Endothelial cell of umbilical vein (primary cell): ENCODE measurements around the gene ZNF679. TPM values are rescaled to one million over a fixed set of nuclear protein-coding genes. Genes with fewer than 3 reads are reported as not detected.
"Not testable (repeated sequence)": the region's sequence is repeated elsewhere in the genome, so short reads cannot be mapped to it uniquely, and the experiment has no call there.

Experiments
- BruUV-seq: library from RNA; stranded (reverse); fragments of 400-500 nt; replicated peaks from 2 replicates; lab custom pipeline; 2021; lab: Mats Ljungman, UMichigan
- CTCF ChIA-PET: fragments of 300-600, 350-600 bp; sonication (Branson Sonifier 250); formaldehyde crosslinking; loops from one replicate; lab custom pipeline; 2021; ENCODE audit warnings: antibody characterized with exemption, inconsistent platforms; lab: Charles Lee
- POLR2A ChIA-PET: fragments of 300-600, 350-600 bp; sonication (Branson Sonifier 250); formaldehyde crosslinking; loops from one replicate; lab custom pipeline; 2021; ENCODE audit warnings: antibody characterized with exemption, inconsistent platforms; lab: Charles Lee
- DNase-seq: peaks from one replicate; pipeline ENCODE4 v3.0.0-alpha.2; 2011; ENCODE audit warnings: low read depth, low spot score
- FAIRE-seq: peaks from 2 replicates; lab custom pipeline; 2011; peaks lifted over from hg19 to GRCh38; lab: Jason Lieb, UNC
- H2AFZ ChIP-seq: 2 replicates; pipeline ENCODE4 v1.6.0; 2012; ENCODE audit warnings: low read depth, low read length, control low read depth, inconsistent platforms
- H3K27ac ChIP-seq: 2 replicates; pipeline ENCODE4 v1.5.1; 2011; ENCODE audit warnings: low read depth, mild to moderate bottlenecking, control low read depth, low read length, moderate library complexity; ENCODE audit not compliant: insufficient read depth
- H3K27me3 ChIP-seq, 2 experiments: 2 replicates each; pipeline versions ENCODE4 v1.6.0 to v1.6.1; 2011; ENCODE audit warnings: low read length in 2 of 2, mixed read lengths in 1 of 2; ENCODE audit not compliant: control insufficient read depth in 2 of 2, insufficient read depth in 2 of 2
- H3K36me3 ChIP-seq, 2 experiments: 2 replicates in 1 of 2; 3 replicates in 1 of 2; pipeline ENCODE4 v1.5.1; 2011; ENCODE audit warnings: low read length in 2 of 2, mild to moderate bottlenecking in 1 of 2, moderate library complexity in 1 of 2; ENCODE audit not compliant: control insufficient read depth in 2 of 2, insufficient read depth in 2 of 2; ENCODE audit errors: extremely low read depth in 1 of 2
- H3K4me1 ChIP-seq: 3 replicates; pipeline ENCODE4 v1.5.1; 2011; ENCODE audit warnings: mild to moderate bottlenecking, low read length; ENCODE audit not compliant: control insufficient read depth, insufficient read depth; ENCODE audit errors: extremely low read depth
- H3K4me2 ChIP-seq: 2 replicates; pipeline ENCODE4 v1.6.1; 2011; ENCODE audit warnings: low read length, control low read depth, mixed read lengths; ENCODE audit not compliant: insufficient read depth
- H3K4me3 ChIP-seq, 3 experiments: fragments of 200-600 bp in 1 of 3; sonication (generic), shearing (Covaris generic) in 1 of 3; replicated peaks in 1 of 3; 2 replicates each; pipeline ENCODE4 v1.5.1; 2011 to 2016; ENCODE audit warnings: control low read depth in 3 of 3, low read length in 3 of 3, mild to moderate bottlenecking in 2 of 3, inconsistent platforms in 1 of 3, low read depth in 1 of 3, moderate library complexity in 1 of 3; ENCODE audit not compliant: insufficient read depth in 1 of 3
- H3K79me2 ChIP-seq: 2 replicates; pipeline ENCODE4 v1.6.0; 2012; ENCODE audit warnings: low read length, inconsistent platforms; ENCODE audit not compliant: control insufficient read depth, insufficient read depth
- H3K9ac ChIP-seq: replicated peaks from 2 replicates; pipeline ENCODE3; 2011; ENCODE audit warnings: low read length, control low read depth; ENCODE audit not compliant: insufficient read depth; ENCODE audit errors: extremely low read depth
- H3K9me1 ChIP-seq: replicated peaks from 3 replicates; pipeline ENCODE4 v1.6.0; 2011; ENCODE audit warnings: mild to moderate bottlenecking, low read length; ENCODE audit not compliant: control insufficient read depth, insufficient read depth; ENCODE audit errors: extremely low read depth
- H3K9me3 ChIP-seq: replicated peaks from 2 replicates; pipeline ENCODE4 v1.5.1; 2012; ENCODE audit warnings: low read length, inconsistent platforms; ENCODE audit not compliant: control insufficient read depth, insufficient read depth
- H4K20me1 ChIP-seq: replicated peaks from 2 replicates; pipeline ENCODE3; 2011; ENCODE audit warnings: mild to moderate bottlenecking, low read length; ENCODE audit not compliant: control insufficient read depth, insufficient read depth; ENCODE audit errors: extremely low read depth
- EZH2 ChIP-seq: IDR thresholded peaks from 2 replicates; pipeline ENCODE4 v1.6.1; 2012; ENCODE audit warnings: borderline replicate concordance, low read depth, mild to moderate bottlenecking, moderate library complexity, low read length, inconsistent platforms; ENCODE audit not compliant: severe bottlenecking
- FOS ChIP-seq: IDR thresholded peaks from 2 replicates; pipeline ENCODE4 v1.6.1; 2011; ENCODE audit warnings: mild to moderate bottlenecking, low read length, moderate library complexity, borderline replicate concordance; ENCODE audit not compliant: insufficient read depth
- GATA2 ChIP-seq: IDR thresholded peaks from 2 replicates; pipeline ENCODE4 v1.7.0; 2011; ENCODE audit warnings: low read depth, mild to moderate bottlenecking, moderate library complexity, mixed read lengths, low read length; ENCODE audit not compliant: insufficient read length, insufficient read depth
- JUN ChIP-seq: IDR thresholded peaks from 2 replicates; pipeline ENCODE4 v1.6.1; 2011; ENCODE audit warnings: borderline replicate concordance, low read depth; ENCODE audit not compliant: insufficient read length, insufficient read depth
- MYC ChIP-seq: IDR thresholded peaks from one replicate; pipeline ENCODE4 v1.6.1; 2011; ENCODE audit warnings: mild to moderate bottlenecking, low read depth, low read length
- POLR2A ChIP-seq: IDR thresholded peaks from 2 replicates; pipeline ENCODE4 v1.6.1; 2012; ENCODE audit warnings: low read depth, mild to moderate bottlenecking, control low read depth, low read length
- POLR2AphosphoS5 ChIP-seq: IDR thresholded peaks from 2 replicates; pipeline ENCODE4 v1.6.1; 2012; ENCODE audit warnings: low read depth, mild to moderate bottlenecking, control low read depth, low read length, moderate library complexity; ENCODE audit not compliant: insufficient read depth
- dilution Hi-C: fragments of 300-500 bp; cut with MboI; formaldehyde crosslinking; loops from one replicate; pipeline ENCODE4 v1.15.0; 2019; ENCODE audit warnings: low sequenced_read_pairs; ENCODE audit not compliant: extremely low pct_ligation_motif_present
- intact Hi-C: fragments of 100-400 bp; cut with micrococcal nuclease; formaldehyde crosslinking; loops from one replicate; pipeline ENCODE4 v1.10.0; 2022
- polyA plus RNA-seq, 4 experiments: library from polyadenylated mRNA; depleted of rRNA in 3 of 4; stranded (reverse) in 3 of 4; unstranded in 1 of 4; fragments of >200 nt; gene quantifications; 2 replicates each; pipeline versions ENCODE4 v1.2.1 to v1.2.3, GENCODE V29; 2011 to 2012; ENCODE audit warnings: missing spikeins in 1 of 4
- total RNA-seq: library from RNA; stranded (reverse); gene quantifications from 2 replicates; pipeline ENCODE4 v1.2.3, GENCODE V29; 2021
- TF ChIP-seq, protein P1 (sequence below), 2 donors: IDR thresholded peaks; 1 replicate in 1 of 2; 2 replicates in 1 of 2; pipeline ENCODE4 v1.5.1; 2011; ENCODE audit warnings: low read length in 2 of 2, mild to moderate bottlenecking in 2 of 2, moderate library complexity in 2 of 2, control low read depth in 1 of 2, inconsistent platforms in 1 of 2, low read depth in 1 of 2; ENCODE audit not compliant: insufficient read depth in 1 of 2; ENCODE audit errors: extremely low read depth in 1 of 2
- TF ChIP-seq, protein P2 (sequence below): IDR thresholded peaks from 2 replicates; pipeline ENCODE4 v1.6.1; 2011; ENCODE audit not compliant: insufficient read depth, insufficient read length

The ZNF679 gene
- total and polyA plus RNA-seq, 2 donors (not counting 3 experiments of a cell fraction or from before 2014, with no cell fraction given): not detected

DNA sequence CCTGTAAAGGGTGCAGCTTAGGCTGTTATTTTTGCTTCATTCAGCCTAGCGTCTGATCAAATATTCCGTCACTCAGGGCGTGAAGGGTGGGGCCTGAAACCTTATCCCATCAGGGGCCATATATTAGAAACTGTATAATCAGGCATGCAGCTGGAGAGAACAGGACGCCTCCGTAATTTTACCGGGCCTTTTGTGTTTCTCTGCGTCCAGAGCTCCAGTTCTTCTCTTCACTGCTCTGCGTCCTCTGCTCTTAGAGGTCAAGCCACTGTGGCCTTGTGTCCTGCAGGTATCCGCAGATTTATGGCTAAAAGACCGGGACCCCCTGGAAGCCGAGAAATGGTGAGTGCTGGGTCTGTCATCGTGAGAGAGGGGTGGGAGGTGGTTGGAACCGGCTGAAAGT, 21.4 kb upstream of the ZNF679 start, which contains the start of gene ZNF735:
TSS of gene ZNF735 (plus strand) at position 301 of the 400 bp plus-strand sequence. CDS start at position 301, 0 bp downstream.
- DNase-seq (no peak), FAIRE-seq (no peak)
- TF ChIP-seq POLR2A (no peak), GATA2 (no peak), POLR2AphosphoS5 (no peak), EZH2 (no peak), MYC (no peak), FOS (no peak), JUN (no peak)
- TF ChIP-seq, protein P1, sequence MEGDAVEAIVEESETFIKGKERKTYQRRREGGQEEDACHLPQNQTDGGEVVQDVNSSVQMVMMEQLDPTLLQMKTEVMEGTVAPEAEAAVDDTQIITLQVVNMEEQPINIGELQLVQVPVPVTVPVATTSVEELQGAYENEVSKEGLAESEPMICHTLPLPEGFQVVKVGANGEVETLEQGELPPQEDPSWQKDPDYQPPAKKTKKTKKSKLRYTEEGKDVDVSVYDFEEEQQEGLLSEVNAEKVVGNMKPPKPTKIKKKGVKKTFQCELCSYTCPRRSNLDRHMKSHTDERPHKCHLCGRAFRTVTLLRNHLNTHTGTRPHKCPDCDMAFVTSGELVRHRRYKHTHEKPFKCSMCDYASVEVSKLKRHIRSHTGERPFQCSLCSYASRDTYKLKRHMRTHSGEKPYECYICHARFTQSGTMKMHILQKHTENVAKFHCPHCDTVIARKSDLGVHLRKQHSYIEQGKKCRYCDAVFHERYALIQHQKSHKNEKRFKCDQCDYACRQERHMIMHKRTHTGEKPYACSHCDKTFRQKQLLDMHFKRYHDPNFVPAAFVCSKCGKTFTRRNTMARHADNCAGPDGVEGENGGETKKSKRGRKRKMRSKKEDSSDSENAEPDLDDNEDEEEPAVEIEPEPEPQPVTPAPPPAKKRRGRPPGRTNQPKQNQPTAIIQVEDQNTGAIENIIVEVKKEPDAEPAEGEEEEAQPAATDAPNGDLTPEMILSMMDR (IDR thresholded peaks at IDR 0.05; ENCODE audit: extremely low read depth in 1 of 2, insufficient read depth in 1 of 2, low read depth in 1 of 2, low read length in 2 of 2): no peak
- TF ChIP-seq, protein P2, sequence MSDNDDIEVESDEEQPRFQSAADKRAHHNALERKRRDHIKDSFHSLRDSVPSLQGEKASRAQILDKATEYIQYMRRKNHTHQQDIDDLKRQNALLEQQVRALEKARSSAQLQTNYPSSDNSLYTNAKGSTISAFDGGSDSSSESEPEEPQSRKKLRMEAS: no peak
- no peaks in the 10 kb centered on the region for H3K79me2 ChIP-seq
- H2AFZ ChIP-seq: no peak within 1 kb of the TSS
- H3K9me3 ChIP-seq: no peaks in the 10 kb centered on the region
- no peaks in the 10 kb centered on the region for H4K20me1 ChIP-seq
- intact Hi-C loops: no loop called here
- H3K4me2 ChIP-seq: no peak within 1 kb of the TSS
- H3K4me1 ChIP-seq: no peaks in the 10 kb centered on the region
- no peak within 1 kb of the TSS for H3K9ac ChIP-seq
- dilution Hi-C loops: no loop called here
- no peaks in the 10 kb centered on the region for H3K9me1 ChIP-seq
- H3K36me3 ChIP-seq: no peaks in the 10 kb centered on the region
- CTCF ChIA-PET: no interaction called here
- POLR2A ChIA-PET: no interaction called here
- no peak within 1 kb of the TSS for H3K4me3 ChIP-seq
- H3K27ac ChIP-seq: no peak within 1 kb of the TSS
- no TSS peak for BruUV-seq
- H3K27me3 ChIP-seq: no peaks in the 10 kb centered on the region

DNA sequence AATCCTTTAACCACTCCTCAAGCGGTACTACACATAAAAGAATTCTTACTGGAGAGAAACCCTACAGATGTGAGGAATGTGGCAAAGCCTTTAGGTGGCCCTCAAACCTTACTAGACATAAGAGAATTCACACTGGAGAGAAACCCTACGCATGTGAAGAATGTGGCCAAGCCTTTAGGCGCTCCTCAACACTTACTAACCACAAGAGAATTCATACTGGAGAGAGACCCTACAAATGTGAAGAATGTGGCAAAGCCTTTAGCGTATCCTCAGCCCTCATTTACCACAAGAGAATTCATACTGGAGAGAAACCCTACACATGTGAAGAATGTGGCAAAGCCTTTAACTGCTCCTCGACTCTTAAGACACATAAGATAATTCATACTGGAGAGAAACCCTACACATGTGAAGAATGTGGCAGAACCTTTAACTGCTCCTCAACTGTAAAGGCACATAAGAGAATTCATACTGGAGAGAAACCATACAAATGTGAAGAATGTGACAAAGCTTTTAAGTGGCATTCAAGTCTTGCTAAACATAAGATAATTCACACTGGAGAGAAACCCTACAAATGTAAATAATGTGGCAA, 8.5 kb upstream of the ZNF679 start:
- BruUV-seq: not testable (repeated sequence)

More for the DNA sequence above, 8.5 kb upstream of the ZNF679 start:
- H3K4me3 ChIP-seq, H3K9ac ChIP-seq, POLR2A ChIA-PET, H4K20me1 ChIP-seq, intact Hi-C loops, H3K9me3 ChIP-seq, H3K4me2 ChIP-seq, H3K27me3 ChIP-seq, H3K4me1 ChIP-seq, H3K9me1 ChIP-seq, dilution Hi-C loops, DNase-seq, H2AFZ ChIP-seq, H3K79me2 ChIP-seq, H3K27ac ChIP-seq, FAIRE-seq, H3K36me3 ChIP-seq, CTCF ChIA-PET: not testable (repeated sequence)
